Sigmoid colon (tissue), 7 donors: Measurements from ENCODE around the gene TADA2A. TPM values are rescaled to one million over a fixed set of nuclear protein-coding genes. Genes with fewer than 3 reads are reported as not detected.

Experiments used
- DNase-seq: peaks from one replicate; pipeline ENCODE4 v3.0.0-alpha.2; 2019
- H3K27ac ChIP-seq, 4 donors: fragments of 200-600 bp; sonication (generic); one replicate each; pipeline ENCODE4 v1.5.1; 2016 to 2019; ENCODE audit warnings: mild to moderate bottlenecking in 1 of 4
- H3K27me3 ChIP-seq, 3 donors: fragments of 200-600 bp; sonication (generic); one replicate each; pipeline ENCODE4 v1.5.1; 2019; ENCODE audit warnings: mild to moderate bottlenecking in 1 of 3
- H3K36me3 ChIP-seq, 4 donors: fragments of 200-600 bp; sonication (generic); one replicate each; pipeline ENCODE4 v1.5.1; 2016 to 2019
- H3K4me1 ChIP-seq, 4 donors: fragments of 200-600 bp; sonication (generic); one replicate each; pipeline ENCODE4 v1.5.1; 2017 to 2019
- H3K4me3 ChIP-seq, 4 donors: fragments of 200-600 bp; sonication (generic); one replicate each; pipeline ENCODE4 v1.5.1; 2017 to 2019; ENCODE audit warnings: mild to moderate bottlenecking in 2 of 4, moderate library complexity in 1 of 4
- H3K9me3 ChIP-seq, 4 donors: fragments of 200-600 bp in 3 of 4; sonication (generic) in 3 of 4; one replicate each; pipeline versions ENCODE4 v1.5.1 to v1.6.1; 2013 to 2019
- CTCF ChIP-seq, 4 experiments: fragments of 450-650 bp in 3 of 4; fragments of 200-600 bp in 1 of 4; IDR thresholded peaks; one replicate each; pipeline ENCODE4 v1.5.1; 2016 to 2019; ENCODE audit warnings: antibody characterized with exemption in 4 of 4, mild to moderate bottlenecking in 3 of 4, moderate library complexity in 2 of 4
- EP300 ChIP-seq, 4 donors: sonication (generic); formaldehyde crosslinking; IDR thresholded peaks; one replicate each; pipeline ENCODE4 v1.6.1; 2017; ENCODE audit warnings: antibody characterized with exemption in 4 of 4
- POLR2A ChIP-seq, 2 donors: fragments of 450-650 bp; IDR thresholded peaks; one replicate each; pipeline ENCODE4 v1.6.1; 2016; ENCODE audit warnings: antibody characterized with exemption in 2 of 2, mild to moderate bottlenecking in 2 of 2, moderate library complexity in 2 of 2
- POLR2AphosphoS5 ChIP-seq, 4 donors: sonication (generic); formaldehyde crosslinking; IDR thresholded peaks; one replicate each; pipeline ENCODE4 v1.6.1; 2017; ENCODE audit warnings: antibody characterized with exemption in 4 of 4
- WGBS, 2 donors: extraction: QIAGEN DNeasy Blood & Tissue Kit; methylation state at CpG; one replicate each; pipeline ENCODE4 v1.1.7; 2013; 5-methylcytosine and 5-hydroxymethylcytosine counted together
- intact Hi-C: fragments of 100-400 bp; cut with DNase I; formaldehyde crosslinking; loops from one replicate; pipeline ENCODE4 v1.15.1; 2023
- polyA plus RNA-seq, 3 donors: library from polyadenylated mRNA; stranded (reverse); fragments of 200-250 nt; gene quantifications; one replicate each; pipeline ENCODE4 v1.2.3, GENCODE V29; 2013
- total RNA-seq, 4 donors: library from RNA; depleted of rRNA; stranded (reverse); fragments of >200 nt; gene quantifications; one replicate each; pipeline ENCODE4 v1.1.0, GENCODE V29; 2016
- donor health status: healthy with polysubstance abuse.
- donor health status: Bipolar disorder and iron deficiency.
- donor health status: healthy.

TADA2A gene
- total and polyA plus RNA-seq, 7 donors = 7.2 to 22.7 (median 15.0) TPM

GRCh38 chr17:37375706-37376105 is 31.0 kb upstream of the TADA2A start, which contains the start of gene C17orf78:
TSS of gene C17orf78 (plus strand) at chr17:37375985. CDS start at chr17:37376093, 108 bp downstream.
- H3K9me3 ChIP-seq = no peaks in the 10 kb centered on the region
- no peak within 1 kb of the TSS for H3K4me3 ChIP-seq
- TF ChIP-seq POLR2AphosphoS5 (IDR thresholded peaks at IDR 0.05) (no peak), CTCF (IDR thresholded peaks at IDR 0.05) (no peak), POLR2A (IDR thresholded peaks at IDR 0.05) (no peak), EP300 (IDR thresholded peaks at IDR 0.05) (no peak)
- peaks cover 0 to 3% (median 0%) of the 10 kb centered on the region in 4 donors for H3K4me1 ChIP-seq
- H3K27ac ChIP-seq = no peak within 1 kb of the TSS
- no peaks in the 10 kb centered on the region for H3K27me3 ChIP-seq
- no peak for DNase-seq
- 68 to 87% methylated on average over 7 of the region's 7 CpGs for WGBS, 2 donors
- intact Hi-C loops = loop anchor here (10.0 kb wide), 1 partner anchor 121 kb away; no protein-coding TSS in a partner anchor
- no peaks in the 10 kb centered on the region for H3K36me3 ChIP-seq

DNA sequence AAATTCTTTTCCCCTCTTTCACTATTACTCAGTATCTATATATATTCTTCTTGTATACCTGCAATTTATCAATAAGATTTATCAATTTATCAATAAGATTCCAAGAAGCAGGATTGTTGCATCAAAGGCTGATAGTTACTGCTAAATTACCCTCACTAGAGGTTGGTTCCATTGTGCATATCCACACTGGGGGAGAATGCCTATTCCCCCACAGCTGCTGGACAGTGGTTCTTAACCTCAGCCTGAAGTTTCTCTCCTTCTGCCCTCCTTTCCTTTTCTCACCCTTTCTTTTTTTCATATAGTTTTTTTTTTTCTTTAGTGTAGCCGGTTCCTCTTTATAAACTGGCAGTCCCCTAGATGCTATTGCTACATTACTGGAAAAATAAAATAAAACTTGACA is 24.6 kb upstream of the TADA2A start:
- DNase-seq = no peak
- Histone ChIP-seq H3K27ac (no peak overlapping the region), H3K4me1 (no peaks in the 10 kb centered on the region), H3K27me3 (no peaks in the 10 kb centered on the region), H3K9me3 (no peaks in the 10 kb centered on the region), H3K4me3 (no peak overlapping the region), H3K36me3 (no peaks in the 10 kb centered on the region)
- intact Hi-C loops = no loop called here
- TF ChIP-seq POLR2A (IDR thresholded peaks at IDR 0.05) = no peak
- TF ChIP-seq EP300 (IDR thresholded peaks at IDR 0.05) = no peak
- no peak for TF ChIP-seq POLR2AphosphoS5 (IDR thresholded peaks at IDR 0.05)
- TF ChIP-seq CTCF (IDR thresholded peaks at IDR 0.05) = no peak
- 95 to 98% methylated on average over 1 of the region's 1 CpG for WGBS, 2 donors

- Histone ChIP-seq H3K4me3 (no peak overlapping the region), H3K9me3 (no peaks in the 10 kb centered on the region), H3K36me3 (no peaks in the 10 kb centered on the region), H3K27ac (no peak overlapping the region), H3K27me3 (no peaks in the 10 kb centered on the region), H3K4me1 (no peaks in the 10 kb centered on the region)
- 31 to 71% methylated on average over 3 of the region's 3 CpGs for WGBS, 2 donors
- intact Hi-C loops = no loop called here
- DNase-seq = no peak
- TF ChIP-seq POLR2AphosphoS5 (IDR thresholded peaks at IDR 0.05) (no peak), EP300 (IDR thresholded peaks at IDR 0.05) (no peak), POLR2A (IDR thresholded peaks at IDR 0.05) (no peak), CTCF (IDR thresholded peaks at IDR 0.05) (no peak)
These were observed 22.0 kb upstream of the TADA2A start for GRCh38 chr17:37384560-37385149.

DNA sequence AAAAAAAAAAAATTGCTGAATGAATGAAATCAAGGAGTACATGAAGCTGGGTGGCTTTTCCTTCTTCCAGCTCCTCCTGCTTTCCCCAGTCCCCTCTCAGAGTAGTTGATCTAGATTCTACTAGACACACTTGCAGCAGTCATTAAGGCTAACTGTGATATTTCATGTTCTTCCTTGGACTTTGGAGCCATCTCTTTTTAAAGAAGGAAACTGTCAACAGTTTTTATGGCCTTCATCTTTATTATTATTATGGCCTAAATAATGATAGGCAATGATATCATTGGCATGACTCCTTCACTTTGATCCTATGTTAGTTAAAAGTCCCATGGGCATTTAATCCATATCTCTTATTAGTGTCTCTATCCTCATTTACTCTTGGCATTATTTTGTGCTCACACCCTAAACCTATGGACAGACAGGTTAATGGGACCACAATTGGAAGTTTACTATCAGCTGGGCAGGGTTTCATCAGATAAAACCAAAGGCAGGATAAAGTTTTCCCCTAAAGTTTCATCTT is 21.2 kb upstream of the TADA2A start:
- no peak overlapping the region for H3K27ac ChIP-seq
- no peaks in the 10 kb centered on the region for H3K36me3 ChIP-seq
- H3K9me3 ChIP-seq = no peaks in the 10 kb centered on the region
- H3K4me3 ChIP-seq = no peak overlapping the region
- TF ChIP-seq EP300 (IDR thresholded peaks at IDR 0.05) (no peak), CTCF (IDR thresholded peaks at IDR 0.05) (no peak), POLR2AphosphoS5 (IDR thresholded peaks at IDR 0.05) (no peak), POLR2A (IDR thresholded peaks at IDR 0.05) (no peak)
- no peaks in the 10 kb centered on the region for H3K4me1 ChIP-seq
- H3K27me3 ChIP-seq = no peaks in the 10 kb centered on the region
- intact Hi-C loops = no loop called here
- no peak for DNase-seq

- no peaks in the 10 kb centered on the region for H3K9me3 ChIP-seq
- H3K27ac ChIP-seq = no peak overlapping the region
- H3K4me1 ChIP-seq = peaks cover 0 to 7% (median 6%) of the 10 kb centered on the region in 4 donors
- no peaks in the 10 kb centered on the region for H3K27me3 ChIP-seq
- no peak for DNase-seq
- TF ChIP-seq EP300 (IDR thresholded peaks at IDR 0.05) = no peak
- TF ChIP-seq POLR2AphosphoS5 (IDR thresholded peaks at IDR 0.05) = no peak
- TF ChIP-seq CTCF (IDR thresholded peaks at IDR 0.05) = no peak
- no peak for TF ChIP-seq POLR2A (IDR thresholded peaks at IDR 0.05)
- intact Hi-C loops = no loop called here
- WGBS, 2 donors = 77 to 91% methylated on average over 5 of the region's 5 CpGs
- H3K4me3 ChIP-seq = no peak overlapping the region
- no peaks in the 10 kb centered on the region for H3K36me3 ChIP-seq
These were observed 20.2 kb upstream of the TADA2A start for GRCh38 chr17:37386462-37386861.
